Smooth muscle cell (in vitro differentiated cells): Measurements from ENCODE around the gene GEMIN8. TPM values are rescaled to one million over a fixed set of nuclear protein-coding genes. Genes with fewer than 3 reads are reported as not detected.

Experiments used
- DNase-seq: peaks from one replicate; lab custom pipeline; 2025; ENCODE audit not compliant: unreplicated experiment; lab: John Stamatoyannopoulos, UW
- H2AFZ ChIP-seq: fragments of 200-600 bp; sonication (generic); 2 replicates; pipeline ENCODE4 v1.6.0; 2016; ENCODE audit warnings: antibody characterized with exemption, low read depth, mild to moderate bottlenecking
- H3F3A ChIP-seq: fragments of 200-600 bp; sonication (generic); 2 replicates; pipeline ENCODE4 v1.6.0; 2017; ENCODE audit warnings: antibody characterized with exemption, low read depth
- H3K27ac ChIP-seq: fragments of 200-600 bp; sonication (generic); 2 replicates; pipeline ENCODE4 v1.5.1; 2016; ENCODE audit warnings: low read depth, mild to moderate bottlenecking
- H3K27me3 ChIP-seq: fragments of 200-600 bp; sonication (generic); 2 replicates; pipeline ENCODE4 v1.6.1; 2016; ENCODE audit warnings: low read depth, mild to moderate bottlenecking
- H3K36me3 ChIP-seq: fragments of 200-600 bp; sonication (generic); 2 replicates; pipeline ENCODE4 v1.5.1; 2016; ENCODE audit warnings: low read depth
- H3K4me1 ChIP-seq: fragments of 200-600 bp; sonication (generic); 2 replicates; pipeline ENCODE4 v1.5.1; 2016; ENCODE audit warnings: low read depth
- H3K4me2 ChIP-seq: fragments of 200-600 bp; sonication (generic); 2 replicates; pipeline ENCODE4 v1.6.0; 2016; ENCODE audit warnings: mild to moderate bottlenecking
- H3K4me3 ChIP-seq: fragments of 200-600 bp; sonication (generic); 2 replicates; pipeline ENCODE4 v1.5.1; 2016; ENCODE audit warnings: mild to moderate bottlenecking
- H3K79me2 ChIP-seq: fragments of 200-600 bp; sonication (generic); 2 replicates; pipeline ENCODE4 v1.6.0; 2016; ENCODE audit warnings: low read depth, mild to moderate bottlenecking
- H3K9ac ChIP-seq: fragments of 200-600 bp; sonication (generic); 2 replicates; pipeline ENCODE4 v1.6.0; 2016; ENCODE audit warnings: low read depth
- H3K9me3 ChIP-seq: fragments of 200-600 bp; sonication (generic); replicated peaks from 2 replicates; pipeline ENCODE4 v1.5.1; 2016; ENCODE audit warnings: low read depth
- H4K20me1 ChIP-seq: fragments of 200-600 bp; sonication (generic); 2 replicates; pipeline ENCODE4 v1.6.0; 2016; ENCODE audit warnings: low read depth
- CTCF ChIP-seq: fragments of 200-600 bp; sonication (generic); IDR thresholded peaks from 2 replicates; pipeline ENCODE4 v1.5.1; 2017; ENCODE audit warnings: borderline replicate concordance, mild to moderate bottlenecking, antibody characterized with exemption; ENCODE audit not compliant: insufficient read depth, poor library complexity, severe bottlenecking
- whole genome bisulfite sequencing: methylation state at CpG from one replicate; pipeline ENCODE4 v1.1.7; 2016; ENCODE audit warnings: low lambda C conversion rate; 5-methylcytosine and 5-hydroxymethylcytosine counted together
- polyA plus RNA-seq: library from polyadenylated mRNA; unstranded; fragments of >200 nt; fragmentation: Nextera tagmentation; extraction: Ambion mirVana; gene quantifications from 2 replicates; pipeline ENCODE4 v1.2.1, GENCODE V29; 2016
- total RNA-seq: library from RNA; depleted of rRNA; stranded (reverse); fragments of >200 nt; gene quantifications from 2 replicates; pipeline ENCODE4 v1.2.3, GENCODE V29; 2014

Gene GEMIN8
- total and polyA plus RNA-seq, 2 experiments from 2014 or later = 15.8 to 21.5 TPM

- WGBS = 81% methylated on average over 2 of the region's 2 CpGs
- Histone ChIP-seq H3K4me3 (no peak overlapping the region), H3K4me2 (no peak overlapping the region), H2AFZ (no peak overlapping the region), H3K9me3 (no peaks in the 10 kb centered on the region), H4K20me1 (no peaks in the 10 kb centered on the region), H3K36me3 (no peaks in the 10 kb centered on the region), H3K27ac (no peak overlapping the region), H3K9ac (no peak overlapping the region), H3F3A (no peaks in the 10 kb centered on the region), H3K27me3 (no peaks in the 10 kb centered on the region), H3K79me2 (no peaks in the 10 kb centered on the region), H3K4me1 (no peaks in the 10 kb centered on the region)
- no peak for TF ChIP-seq CTCF
- DNase-seq = no peak
Measured at GRCh38 chrX:14015294-14015693, 14.4 kb downstream of the GEMIN8 start.

DNA sequence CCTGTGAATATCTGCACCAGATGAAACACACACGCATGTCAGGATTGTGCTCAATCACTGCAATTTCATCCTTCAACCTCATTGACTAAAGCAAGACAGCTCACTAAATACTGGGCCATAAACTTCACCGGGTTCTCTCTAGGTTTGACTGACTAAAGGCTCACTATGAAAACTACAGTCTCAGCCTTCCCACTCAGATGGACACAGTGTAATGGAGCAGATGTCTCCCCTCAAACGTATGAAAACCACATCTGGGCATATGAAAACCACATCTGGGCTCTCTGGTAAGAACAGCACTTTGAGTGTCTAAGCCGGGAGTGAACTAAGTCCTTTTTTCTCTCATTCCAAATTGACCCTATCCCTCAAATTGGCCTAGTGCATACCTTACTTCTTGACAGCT lies 15.2 kb downstream of the GEMIN8 start:
- no peak overlapping the region for H3K9ac ChIP-seq
- no peak overlapping the region for H3K4me3 ChIP-seq
- DNase-seq = no peak
- no peak overlapping the region for H3K27ac ChIP-seq
- H3K27me3 ChIP-seq = no peaks in the 10 kb centered on the region
- H3K9me3 ChIP-seq = no peaks in the 10 kb centered on the region
- no peak overlapping the region for H2AFZ ChIP-seq
- no peaks in the 10 kb centered on the region for H4K20me1 ChIP-seq
- H3K79me2 ChIP-seq = no peaks in the 10 kb centered on the region
- no peaks in the 10 kb centered on the region for H3K4me1 ChIP-seq
- 68% methylated on average over 4 of the region's 4 CpGs for WGBS
- H3K4me2 ChIP-seq = no peak overlapping the region
- H3K36me3 ChIP-seq = no peaks in the 10 kb centered on the region
- TF ChIP-seq CTCF = no peak
- no peaks in the 10 kb centered on the region for H3F3A ChIP-seq

DNA sequence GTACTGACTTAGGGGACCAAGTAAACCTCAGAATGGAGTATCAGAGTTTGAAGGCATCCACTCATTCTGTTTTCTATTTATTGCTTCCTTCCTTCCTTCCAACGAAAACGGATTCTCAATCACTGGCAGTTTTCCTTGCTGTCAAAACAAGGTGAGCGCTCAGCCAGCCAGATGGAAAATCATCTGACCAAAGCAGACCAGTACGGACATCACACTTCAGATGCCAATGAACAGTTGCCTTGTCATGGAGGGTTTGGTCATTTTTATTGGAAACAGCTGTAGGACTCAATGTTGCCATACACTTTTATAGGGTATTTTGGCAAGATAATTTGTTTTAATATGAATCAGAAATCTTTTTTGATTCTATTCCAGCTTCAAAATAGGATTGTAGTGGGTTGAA lies 16.6 kb downstream of the GEMIN8 start:
- no peak for DNase-seq
- Histone ChIP-seq H3K27ac (no peak overlapping the region), H3K9ac (no peak overlapping the region), H3K36me3 (no peaks in the 10 kb centered on the region), H4K20me1 (no peaks in the 10 kb centered on the region), H3K9me3 (no peaks in the 10 kb centered on the region), H2AFZ (no peak overlapping the region), H3K4me3 (no peak overlapping the region), H3F3A (no peaks in the 10 kb centered on the region), H3K4me1 (no peaks in the 10 kb centered on the region), H3K27me3 (no peaks in the 10 kb centered on the region), H3K79me2 (no peaks in the 10 kb centered on the region), H3K4me2 (no peak overlapping the region)
- WGBS = 77% methylated on average over 4 of the region's 4 CpGs
- no peak for TF ChIP-seq CTCF

- H3K27ac ChIP-seq = no peak overlapping the region
- no peak for DNase-seq
- 94% methylated on average over 3 of the region's 3 CpGs for WGBS
Measured at GRCh38 chrX:14010566-14010965, 19.1 kb downstream of the GEMIN8 start.

More at GRCh38 chrX:14010566-14010965, 19.1 kb downstream of the GEMIN8 start:
- no peak for TF ChIP-seq CTCF
- no peaks in the 10 kb centered on the region for H4K20me1 ChIP-seq
- H3K27me3 ChIP-seq = no peaks in the 10 kb centered on the region
- H2AFZ ChIP-seq = no peak overlapping the region
- H3K9ac ChIP-seq = no peak overlapping the region
- H3K79me2 ChIP-seq = no peaks in the 10 kb centered on the region
- no peak overlapping the region for H3K4me2 ChIP-seq
- H3K4me1 ChIP-seq = no peaks in the 10 kb centered on the region
- H3K36me3 ChIP-seq = no peaks in the 10 kb centered on the region
- no peaks in the 10 kb centered on the region for H3K9me3 ChIP-seq
- no peaks in the 10 kb centered on the region for H3F3A ChIP-seq
- H3K4me3 ChIP-seq = no peak overlapping the region
